ENCODE measurements around the gene TPPP3. TPM values are rescaled to one million over a fixed set of nuclear protein-coding genes. Genes with fewer than 3 reads are reported as not detected.

TPPP3 gene
- total and polyA plus RNA-seq, 2 donors (not counting 3 experiments of a cell fraction or from before 2014, with no cell fraction given) = 0.33 to 1.3 TPM

DNA sequence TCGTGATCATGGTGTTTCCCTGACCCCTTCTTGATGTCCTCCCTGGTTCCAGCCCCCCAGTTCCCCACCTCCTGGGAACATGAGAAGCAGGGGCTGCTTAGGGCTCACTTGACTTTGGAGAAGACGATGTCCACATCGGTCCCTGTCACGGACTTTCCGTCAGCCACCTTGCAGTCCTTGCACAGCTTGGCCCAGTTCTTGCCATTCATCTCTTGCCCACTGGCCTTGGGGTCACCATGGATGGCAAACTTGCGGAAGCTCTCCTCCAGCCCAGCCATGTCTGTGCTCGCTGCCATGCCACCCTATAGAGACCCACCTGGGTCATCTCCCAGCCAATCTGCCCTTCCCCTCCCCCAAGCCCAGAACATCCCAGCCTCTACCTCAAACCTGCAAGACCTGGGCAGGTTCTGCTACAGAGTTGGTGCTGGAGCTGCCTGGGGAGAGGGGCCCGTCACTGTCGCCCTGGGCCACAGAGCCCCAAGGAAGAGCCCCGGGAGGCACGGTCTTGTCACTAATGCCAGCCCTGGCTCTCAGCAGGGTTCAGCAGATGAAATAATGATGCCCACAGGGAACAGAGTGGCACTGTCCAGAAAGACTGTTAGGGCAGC is 2.4 kb downstream of the TPPP3 start:
- no peak overlapping the region for H3K27ac ChIP-seq (ENCODE audit: insufficient read depth, low read depth, low read length)
- H3K4me2 ChIP-seq (ENCODE audit: insufficient read depth, low read length) = no peak overlapping the region
- no TSS peak for BruUV-seq (replicated peaks)
- no peak for FAIRE-seq
- peaks cover 13% of the 10 kb centered on the region for H3K4me1 ChIP-seq (ENCODE audit: control insufficient read depth, extremely low read depth, insufficient read depth, low read length)
- DNase-seq (ENCODE audit: low read depth, low spot score) = no peak
- H3K36me3 ChIP-seq (ENCODE audit: control insufficient read depth in 2 of 2, extremely low read depth in 1 of 2, insufficient read depth in 2 of 2, low read length in 2 of 2) = no peaks in the 10 kb centered on the region
- POLR2A ChIA-PET = no interaction called here
- no peak overlapping the region for H3K4me3 ChIP-seq (replicated peaks in 1 of 3; ENCODE audit: insufficient read depth in 1 of 3, low read depth in 1 of 3, low read length in 3 of 3)
- no peaks in the 10 kb centered on the region for H3K79me2 ChIP-seq (ENCODE audit: control insufficient read depth, insufficient read depth, low read length)
- dilution Hi-C loops (cut with MboI; ENCODE audit: extremely low pct_ligation_motif_present, low sequenced_read_pairs) (no loop called here), intact Hi-C loops (cut with micrococcal nuclease) (loop anchor here (10.0 kb wide), 2 partner anchors 196 to 436 kb away; partner anchors contain the start of genes E2F4, ELMO3 and EXOC3L1)
- no peaks in the 10 kb centered on the region for H4K20me1 ChIP-seq (replicated peaks; ENCODE audit: control insufficient read depth, extremely low read depth, insufficient read depth, low read length)
- no peaks in the 10 kb centered on the region for H3K9me3 ChIP-seq (replicated peaks; ENCODE audit: control insufficient read depth, insufficient read depth, low read length)
- no peak overlapping the region for H3K9ac ChIP-seq (replicated peaks; ENCODE audit: extremely low read depth, insufficient read depth, low read length)
- TF ChIP-seq, protein P1, sequence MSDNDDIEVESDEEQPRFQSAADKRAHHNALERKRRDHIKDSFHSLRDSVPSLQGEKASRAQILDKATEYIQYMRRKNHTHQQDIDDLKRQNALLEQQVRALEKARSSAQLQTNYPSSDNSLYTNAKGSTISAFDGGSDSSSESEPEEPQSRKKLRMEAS (IDR thresholded peaks at IDR 0.05; ENCODE audit: insufficient read depth, insufficient read length) = no peak
- TF ChIP-seq POLR2AphosphoS5 (IDR thresholded peaks at IDR 0.05; ENCODE audit: insufficient read depth, low read depth, low read length) = no peak
- H3K9me1 ChIP-seq (replicated peaks; ENCODE audit: control insufficient read depth, extremely low read depth, insufficient read depth, low read length) = no peaks in the 10 kb centered on the region
- H3K27me3 ChIP-seq (ENCODE audit: control insufficient read depth in 2 of 2, insufficient read depth in 2 of 2, low read length in 2 of 2) = peaks cover 9 to 11% of the 10 kb centered on the region in 2 experiments
- no peak overlapping the region for H2AFZ ChIP-seq (ENCODE audit: low read depth, low read length)
- CTCF ChIA-PET = interaction anchor here (0.6 to 2.1 kb wide), 6 partner anchors 9 to 130 kb away, joined by 3 to 6 read pairs (median 4); partner anchors contain the start of genes KCTD19 and LRRC36

DNA sequence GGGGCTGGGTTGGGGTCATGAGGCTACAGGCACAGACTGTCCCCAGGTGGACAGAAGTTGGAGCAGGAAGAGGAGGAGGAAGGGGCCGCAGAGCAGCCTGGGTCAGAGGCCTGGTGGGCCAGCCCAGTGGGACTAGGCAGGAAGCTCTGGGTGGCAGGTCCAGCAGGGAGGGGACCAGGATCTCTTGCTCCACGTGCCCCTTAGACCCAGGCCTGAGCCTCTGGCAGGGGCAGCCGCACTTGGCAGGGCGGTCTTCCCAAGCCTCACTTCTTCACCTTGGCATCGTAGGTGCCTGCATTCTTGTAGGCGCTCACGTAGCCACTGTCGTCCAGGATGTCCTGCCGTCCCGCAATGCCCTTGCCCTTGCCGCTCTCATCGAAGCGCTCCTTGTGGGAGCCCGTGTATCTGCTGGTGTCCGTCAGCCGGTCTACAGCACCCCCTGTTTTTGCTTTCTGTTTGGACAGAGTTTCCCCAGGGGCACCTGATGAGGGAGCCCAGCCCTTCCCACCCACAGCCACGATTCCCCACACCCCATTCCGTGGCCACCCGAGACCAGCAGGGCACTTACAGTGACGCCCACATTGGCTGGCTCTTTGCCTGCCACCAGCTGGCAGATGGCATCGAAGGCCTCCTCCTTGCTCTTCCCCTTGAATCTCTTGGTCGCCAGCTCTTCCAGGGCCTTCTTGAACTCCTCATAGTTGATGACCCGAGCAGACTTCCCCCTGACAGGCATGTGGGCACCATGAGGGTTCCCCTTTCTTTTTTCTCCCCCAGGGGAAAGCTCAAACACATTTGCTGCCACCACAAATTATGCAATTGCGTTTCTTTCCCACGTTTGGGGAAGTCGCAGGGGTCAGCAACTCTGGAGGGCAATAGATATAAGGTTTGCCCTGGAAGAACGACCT is 3.1 kb downstream of the TPPP3 start:
- Histone ChIP-seq H3K27me3 (ENCODE audit: control insufficient read depth in 2 of 2, insufficient read depth in 2 of 2, low read length in 2 of 2) (peaks cover 4 to 11% of the 10 kb centered on the region in 2 experiments), H3K9me3 (replicated peaks; ENCODE audit: control insufficient read depth, insufficient read depth, low read length) (no peaks in the 10 kb centered on the region), H3K4me1 (ENCODE audit: control insufficient read depth, extremely low read depth, insufficient read depth, low read length) (peaks cover 19% of the 10 kb centered on the region), H4K20me1 (replicated peaks; ENCODE audit: control insufficient read depth, extremely low read depth, insufficient read depth, low read length) (no peaks in the 10 kb centered on the region), H3K9me1 (replicated peaks; ENCODE audit: control insufficient read depth, extremely low read depth, insufficient read depth, low read length) (no peaks in the 10 kb centered on the region), H3K9ac (replicated peaks; ENCODE audit: extremely low read depth, insufficient read depth, low read length) (no peak overlapping the region), H3K4me3 (replicated peaks in 1 of 3; ENCODE audit: insufficient read depth in 1 of 3, low read depth in 1 of 3, low read length in 3 of 3) (no peak overlapping the region), H3K79me2 (ENCODE audit: control insufficient read depth, insufficient read depth, low read length) (no peaks in the 10 kb centered on the region), H3K36me3 (ENCODE audit: control insufficient read depth in 2 of 2, extremely low read depth in 1 of 2, insufficient read depth in 2 of 2, low read length in 2 of 2) (no peaks in the 10 kb centered on the region), H3K4me2 (ENCODE audit: insufficient read depth, low read length) (no peak overlapping the region), H2AFZ (ENCODE audit: low read depth, low read length) (no peak overlapping the region), H3K27ac (ENCODE audit: insufficient read depth, low read depth, low read length) (no peak overlapping the region)
- FAIRE-seq = no peak
- intact Hi-C loops (cut with micrococcal nuclease) = loop anchor here (10.0 kb wide), 2 partner anchors 195 to 435 kb away; partner anchors contain the start of genes E2F4, ELMO3 and EXOC3L1
- no TSS peak for BruUV-seq (replicated peaks)
- TF ChIP-seq GATA2 (IDR thresholded peaks at IDR 0.05; ENCODE audit: insufficient read depth, insufficient read length, low read depth, low read length) = no peak
- no peak for TF ChIP-seq EZH2 (IDR thresholded peaks at IDR 0.05; ENCODE audit: borderline replicate concordance, low read depth, low read length, severe bottlenecking)
- ChIA-PET POLR2A (no interaction called here), CTCF (interaction anchor here (0.6 to 2.1 kb wide), 6 partner anchors 10 to 130 kb away, joined by 3 to 12 read pairs (median 4); no protein-coding TSS in a partner anchor)
- dilution Hi-C loops (cut with MboI; ENCODE audit: extremely low pct_ligation_motif_present, low sequenced_read_pairs) = no loop called here
- no peak for DNase-seq (ENCODE audit: low read depth, low spot score)

Measured in endothelial cell of umbilical vein (primary cell).